Measurements from ENCODE around the gene FAM89B.

- TF ChIP-seq EZH2 (IDR thresholded peaks at IDR 0.05; ENCODE audit: borderline replicate concordance, low read depth, low read length, severe bottlenecking) = no peak
- no peak for TF ChIP-seq CTCF (IDR thresholded peaks at IDR 0.05; ENCODE audit: borderline replicate concordance, extremely low read depth, low read length, poor library complexity, severe bottlenecking)
These were observed 11.6 kb upstream of the FAM89B start for GRCh38 chr11:65560555-65561418.

All from DND-41 (cell line).